Measurements from ENCODE around the gene HERPUD1.

The HERPUD1 gene

GRCh38 chr16:56944954-56945839, 13.3 kb downstream of the HERPUD1 start:
- Histone ChIP-seq H3K4me1 (ENCODE audit: control insufficient read depth, insufficient read depth, low read length) (no peaks in the 10 kb centered on the region), H3K4me3 (ENCODE audit: low read depth, low read length) (no peak overlapping the region), H3K9me3 (ENCODE audit: control insufficient read depth, insufficient read depth, low read depth, low read length) (no peaks in the 10 kb centered on the region), H3K27ac (ENCODE audit: extremely low read depth, low read depth, low read length) (no peak overlapping the region), H3K36me3 (ENCODE audit: control insufficient read depth in 2 of 2, insufficient read depth in 1 of 2, low read length in 2 of 2) (peaks cover 25 to 52% of the 10 kb centered on the region in 2 experiments)
- TF ChIP-seq ZBTB21 (tag by site-specific recombination; IDR thresholded peaks at IDR 0.05) (peak; percentile 64), FEZF1 (tag by site-specific recombination; IDR thresholded peaks at IDR 0.05) (peak; percentile 47), SP7 (tag by site-specific recombination; IDR thresholded peaks at IDR 0.05) (peak; percentile 39; the same call in 1 of the 2 replicates), GLIS1 (tag by site-specific recombination; IDR thresholded peaks at IDR 0.05) (no peak), SP2 (tag by site-specific recombination; IDR thresholded peaks at IDR 0.05) (no peak), ZNF610 (tag by site-specific recombination; IDR thresholded peaks at IDR 0.05; ENCODE audit: borderline replicate concordance) (no peak), SCRT2 (tag by site-specific recombination; IDR thresholded peaks at IDR 0.05) (peak; percentile 89), ZNF2 (tag by site-specific recombination; IDR thresholded peaks at IDR 0.05) (no peak), ZNF223 (tag by site-specific recombination; IDR thresholded peaks at IDR 0.05) (no peak), ZNF335 (tag by site-specific recombination; conservative IDR thresholded peaks at IDR 0.05) (peak; percentile 19; the same call in 1 of the 2 replicates), GLIS2 (tag by site-specific recombination; IDR thresholded peaks at IDR 0.05) (no peak), ZNF366 (tag by site-specific recombination; conservative IDR thresholded peaks at IDR 0.05) (peak; percentile 39; the same call in 1 of the 2 replicates), ZIC2 (tag by site-specific recombination; IDR thresholded peaks at IDR 0.05) (peak; percentile 87), ZNF670 (tag by site-specific recombination; IDR thresholded peaks at IDR 0.05; ENCODE audit: low read depth) (no peak), IKZF3 (tag by site-specific recombination; IDR thresholded peaks at IDR 0.05) (peak; percentile 50; the same call in 1 of the 2 replicates), MZF1 (tag by site-specific recombination; IDR thresholded peaks at IDR 0.05; ENCODE audit: borderline replicate concordance) (0 out of 2 replicates have a peak, but pooled peaks have one; percentile 47), ZNF398 (tag by site-specific recombination; IDR thresholded peaks at IDR 0.05) (0 out of 2 replicates have a peak, but pooled peaks have one; percentile 17), ZNF24 (tag by site-specific recombination; IDR thresholded peaks at IDR 0.05) (peak; percentile 45; the same call in 1 of the 2 replicates), ZNF629 (tag by site-specific recombination; IDR thresholded peaks at IDR 0.05) (peak; percentile 72), ZNF155 (tag by site-specific recombination; IDR thresholded peaks at IDR 0.05) (no peak), ZNF664 (tag by site-specific recombination; IDR thresholded peaks at IDR 0.05) (no peak), PRDM1 (tag by site-specific recombination; IDR thresholded peaks at IDR 0.05) (0 out of 2 replicates have a peak, but pooled peaks have one; percentile 38), ZFHX2 (tag by site-specific recombination; conservative IDR thresholded peaks at IDR 0.05) (no peak)
- TF ChIP-seq, protein P1, sequence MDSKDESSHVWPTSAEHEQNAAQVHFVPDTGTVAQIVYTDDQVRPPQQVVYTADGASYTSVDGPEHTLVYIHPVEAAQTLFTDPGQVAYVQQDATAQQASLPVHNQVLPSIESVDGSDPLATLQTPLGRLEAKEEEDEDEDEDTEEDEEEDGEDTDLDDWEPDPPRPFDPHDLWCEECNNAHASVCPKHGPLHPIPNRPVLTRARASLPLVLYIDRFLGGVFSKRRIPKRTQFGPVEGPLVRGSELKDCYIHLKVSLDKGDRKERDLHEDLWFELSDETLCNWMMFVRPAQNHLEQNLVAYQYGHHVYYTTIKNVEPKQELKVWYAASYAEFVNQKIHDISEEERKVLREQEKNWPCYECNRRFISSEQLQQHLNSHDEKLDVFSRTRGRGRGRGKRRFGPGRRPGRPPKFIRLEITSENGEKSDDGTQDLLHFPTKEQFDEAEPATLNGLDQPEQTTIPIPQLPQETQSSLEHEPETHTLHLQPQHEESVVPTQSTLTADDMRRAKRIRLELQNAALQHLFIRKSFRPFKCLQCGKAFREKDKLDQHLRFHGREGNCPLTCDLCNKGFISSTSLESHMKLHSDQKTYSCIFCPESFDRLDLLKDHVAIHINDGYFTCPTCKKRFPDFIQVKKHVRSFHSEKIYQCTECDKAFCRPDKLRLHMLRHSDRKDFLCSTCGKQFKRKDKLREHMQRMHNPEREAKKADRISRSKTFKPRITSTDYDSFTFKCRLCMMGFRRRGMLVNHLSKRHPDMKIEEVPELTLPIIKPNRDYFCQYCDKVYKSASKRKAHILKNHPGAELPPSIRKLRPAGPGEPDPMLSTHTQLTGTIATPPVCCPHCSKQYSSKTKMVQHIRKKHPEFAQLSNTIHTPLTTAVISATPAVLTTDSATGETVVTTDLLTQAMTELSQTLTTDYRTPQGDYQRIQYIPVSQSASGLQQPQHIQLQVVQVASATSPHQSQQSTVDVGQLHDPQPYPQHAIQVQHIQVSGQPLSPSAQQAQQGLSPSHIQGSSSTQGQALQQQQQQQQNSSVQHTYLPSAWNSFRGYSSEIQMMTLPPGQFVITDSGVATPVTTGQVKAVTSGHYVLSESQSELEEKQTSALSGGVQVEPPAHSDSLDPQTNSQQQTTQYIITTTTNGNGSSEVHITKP (tag by site-specific recombination; IDR thresholded peaks at IDR 0.05) = peak; percentile 49
- TF ChIP-seq, protein P2, sequence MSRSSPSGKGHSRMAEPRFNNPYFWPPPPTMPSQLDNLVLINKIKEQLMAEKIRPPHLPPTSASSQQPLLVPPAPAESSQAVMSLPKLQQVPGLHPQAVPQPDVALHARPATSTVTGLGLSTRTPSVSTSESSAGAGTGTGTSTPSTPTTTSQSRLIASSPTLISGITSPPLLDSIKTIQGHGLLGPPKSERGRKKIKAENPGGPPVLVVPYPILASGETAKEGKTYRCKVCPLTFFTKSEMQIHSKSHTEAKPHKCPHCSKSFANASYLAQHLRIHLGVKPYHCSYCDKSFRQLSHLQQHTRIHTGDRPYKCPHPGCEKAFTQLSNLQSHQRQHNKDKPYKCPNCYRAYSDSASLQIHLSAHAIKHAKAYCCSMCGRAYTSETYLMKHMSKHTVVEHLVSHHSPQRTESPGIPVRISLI (tag by site-specific recombination; IDR thresholded peaks at IDR 0.05) = no peak
- TF ChIP-seq, protein P3, sequence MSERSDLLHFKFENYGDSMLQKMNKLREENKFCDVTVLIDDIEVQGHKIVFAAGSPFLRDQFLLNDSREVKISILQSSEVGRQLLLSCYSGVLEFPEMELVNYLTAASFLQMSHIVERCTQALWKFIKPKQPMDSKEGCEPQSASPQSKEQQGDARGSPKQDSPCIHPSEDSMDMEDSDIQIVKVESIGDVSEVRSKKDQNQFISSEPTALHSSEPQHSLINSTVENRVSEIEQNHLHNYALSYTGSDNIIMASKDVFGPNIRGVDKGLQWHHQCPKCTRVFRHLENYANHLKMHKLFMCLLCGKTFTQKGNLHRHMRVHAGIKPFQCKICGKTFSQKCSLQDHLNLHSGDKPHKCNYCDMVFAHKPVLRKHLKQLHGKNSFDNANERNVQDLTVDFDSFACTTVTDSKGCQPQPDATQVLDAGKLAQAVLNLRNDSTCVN (tag by site-specific recombination; optimal IDR thresholded peaks at IDR 0.05) = no peak
- CTCF ChIA-PET = interaction anchor here (0.6 to 1.2 kb wide), 3 partner anchors 81 to 152 kb away, joined by 3 to 8 read pairs (median 3); partner anchors contain the start of gene CPNE2
- POLR2A ChIA-PET = interaction anchor here (0.6 to 4.2 kb wide), 2 partner anchors 12 to 48 kb away, joined by 3 to 16 read pairs; partner anchors contain the start of gene HERPUD1

All from HEK293 (cell line).